GM19193 (cell line): Measurements from ENCODE around the gene ABL1.

ENCODE experiments used
- POLR2A ChIP-seq: IDR thresholded peaks from 4 replicates; pipeline ENCODE4 v1.6.1; 2011; ENCODE audit not compliant: insufficient read depth, insufficient read length; ENCODE audit errors: extremely low read depth

ABL1 gene

DNA sequence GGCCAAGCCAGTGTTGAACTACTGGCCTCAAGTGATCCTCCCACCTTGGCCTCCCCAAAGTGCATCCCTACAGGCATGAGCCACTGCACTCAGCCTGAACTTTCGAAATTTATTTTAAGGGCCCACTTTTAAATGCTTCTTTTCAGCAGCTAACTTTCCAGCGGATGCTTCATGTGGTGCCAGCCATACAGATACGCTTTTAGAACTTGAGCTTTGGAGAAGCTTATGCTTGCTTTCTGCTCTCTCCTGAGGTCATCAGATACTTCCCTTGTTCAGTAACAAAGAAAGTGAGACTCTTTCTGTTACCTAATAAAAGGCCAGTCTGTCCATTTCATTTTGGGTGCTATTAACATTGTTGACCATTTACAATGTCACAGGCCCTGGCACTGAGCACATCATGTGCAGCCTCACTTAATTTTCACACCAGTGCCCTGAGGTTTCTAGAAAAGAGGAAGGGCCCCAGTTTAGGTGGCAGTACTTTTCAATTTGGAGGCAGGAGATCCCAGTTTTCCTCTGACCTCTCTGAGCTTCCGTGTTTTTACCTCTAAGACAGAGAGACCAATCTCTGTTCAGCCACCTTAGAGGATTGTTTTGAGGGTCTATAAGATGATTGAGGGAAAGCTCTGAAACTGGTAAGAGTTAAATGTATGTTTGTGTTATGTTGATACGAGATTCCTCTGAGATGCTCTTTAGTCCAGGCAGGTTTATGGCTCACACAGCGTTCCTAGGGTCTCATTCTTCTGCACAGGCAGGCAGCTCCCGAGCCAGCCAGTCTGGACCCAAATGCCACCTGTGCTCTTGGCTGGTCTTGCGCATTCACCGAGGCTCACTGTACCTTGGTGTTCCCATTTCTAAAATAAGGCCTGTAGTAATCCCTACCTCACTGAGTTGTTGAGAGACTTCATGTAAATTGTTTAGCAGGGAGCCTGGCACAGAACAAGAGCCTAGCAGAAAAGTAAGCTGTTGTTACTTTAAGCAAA is 4.4 kb downstream of the ABL1 start:
- no peak for TF ChIP-seq POLR2A

DNA sequence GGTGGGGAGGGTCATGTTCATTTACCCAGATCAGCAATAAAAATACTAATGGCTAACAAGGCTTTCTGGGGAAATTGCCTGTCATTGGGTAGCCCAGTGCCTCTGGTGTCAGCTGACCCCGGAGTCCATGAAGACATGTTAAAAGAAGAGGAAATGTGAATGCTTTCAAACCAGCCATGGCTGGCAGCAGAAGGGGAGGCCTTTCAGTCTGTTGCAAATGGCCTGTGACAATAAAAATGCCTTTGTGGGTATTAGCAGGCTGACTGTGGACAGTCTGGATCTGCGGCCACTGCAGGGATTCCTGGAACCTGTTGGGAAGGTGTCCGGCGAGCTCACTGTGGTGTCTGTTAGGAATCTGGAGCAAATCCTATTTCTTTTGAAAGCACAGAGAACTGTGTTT is 7.5 kb downstream of the ABL1 start:
- TF ChIP-seq POLR2A = no peak

DNA sequence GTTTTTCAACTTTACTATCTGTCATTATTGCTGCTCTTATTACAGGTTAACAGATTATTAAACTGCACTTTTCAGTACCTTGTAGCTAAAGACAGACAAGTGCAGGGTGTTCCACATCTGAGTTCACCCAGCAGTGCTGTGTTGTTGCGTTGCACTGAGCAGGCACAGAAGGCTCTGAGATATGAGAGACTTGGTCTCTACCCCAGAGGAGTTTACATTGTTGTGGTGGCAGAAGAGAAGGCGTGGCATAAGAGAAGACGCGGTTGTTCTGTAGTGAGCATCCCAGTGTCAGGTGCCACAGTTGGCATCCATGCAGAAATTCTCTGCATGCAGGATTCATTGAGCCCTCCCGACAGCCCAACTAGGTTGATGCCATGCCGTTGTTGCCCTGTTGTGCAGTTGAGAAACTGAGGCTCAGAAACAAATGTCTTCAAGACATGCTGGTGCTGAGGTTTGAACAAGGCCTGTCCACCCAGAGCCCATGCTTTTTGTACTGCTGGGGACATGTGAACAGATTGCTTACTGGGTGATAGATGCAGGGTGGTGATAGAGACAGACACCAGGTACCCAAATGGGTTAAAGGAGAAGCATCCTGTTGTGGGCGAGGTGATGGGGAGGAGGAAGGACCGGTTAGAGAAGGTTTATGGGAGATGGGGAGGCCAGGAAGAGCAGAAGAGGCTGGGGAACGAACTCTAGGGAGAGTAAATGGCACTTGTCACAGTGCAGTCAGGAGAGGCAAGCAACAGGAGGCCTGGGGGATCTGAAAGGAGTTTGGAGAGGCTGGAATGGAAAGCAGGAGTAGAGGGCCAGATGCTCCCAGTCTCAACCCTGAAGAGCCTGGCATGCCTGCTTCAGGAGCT is 8.2 kb downstream of the ABL1 start:
- no peak for TF ChIP-seq POLR2A

DNA sequence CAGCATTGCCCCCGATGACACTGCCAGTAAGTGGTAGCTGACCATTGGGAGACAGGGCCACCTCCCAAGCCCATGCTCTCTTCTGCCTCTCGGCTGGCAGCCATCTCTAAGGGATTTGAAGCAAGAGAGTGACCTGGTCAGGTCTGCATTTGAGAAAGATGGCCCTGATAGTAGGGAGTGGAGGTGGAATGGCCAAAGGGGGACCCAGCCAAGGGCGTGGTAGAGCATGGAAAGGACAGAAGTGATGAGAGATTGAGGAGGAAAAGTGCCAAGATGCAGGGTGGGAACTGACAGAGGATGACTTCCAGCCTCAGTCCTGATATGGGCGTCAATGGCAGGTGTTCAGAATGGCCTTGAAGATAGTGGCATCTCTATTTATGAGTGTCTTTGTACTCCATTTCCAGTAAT is 9.0 kb downstream of the ABL1 start:
- no peak for TF ChIP-seq POLR2A

DNA sequence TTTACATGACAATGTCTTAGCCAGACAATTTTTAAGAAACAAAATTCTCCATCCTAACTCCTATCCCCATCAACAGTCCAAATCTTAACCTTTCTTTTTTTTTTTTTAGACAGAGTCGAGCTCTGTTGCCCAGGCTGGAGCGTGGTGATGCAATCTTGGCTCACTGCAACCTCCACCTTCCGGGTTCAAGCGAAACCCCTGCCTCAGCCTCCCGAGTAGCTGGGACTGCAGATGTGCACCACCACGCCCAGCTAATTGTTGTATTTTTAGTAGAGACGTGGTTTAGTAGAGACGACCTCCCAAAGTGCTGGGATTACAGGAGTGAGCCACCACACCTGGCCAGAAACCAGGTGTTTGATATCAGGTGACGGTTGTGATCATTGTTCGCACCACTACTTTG is 10.2 kb downstream of the ABL1 start:
- TF ChIP-seq POLR2A = no peak

DNA sequence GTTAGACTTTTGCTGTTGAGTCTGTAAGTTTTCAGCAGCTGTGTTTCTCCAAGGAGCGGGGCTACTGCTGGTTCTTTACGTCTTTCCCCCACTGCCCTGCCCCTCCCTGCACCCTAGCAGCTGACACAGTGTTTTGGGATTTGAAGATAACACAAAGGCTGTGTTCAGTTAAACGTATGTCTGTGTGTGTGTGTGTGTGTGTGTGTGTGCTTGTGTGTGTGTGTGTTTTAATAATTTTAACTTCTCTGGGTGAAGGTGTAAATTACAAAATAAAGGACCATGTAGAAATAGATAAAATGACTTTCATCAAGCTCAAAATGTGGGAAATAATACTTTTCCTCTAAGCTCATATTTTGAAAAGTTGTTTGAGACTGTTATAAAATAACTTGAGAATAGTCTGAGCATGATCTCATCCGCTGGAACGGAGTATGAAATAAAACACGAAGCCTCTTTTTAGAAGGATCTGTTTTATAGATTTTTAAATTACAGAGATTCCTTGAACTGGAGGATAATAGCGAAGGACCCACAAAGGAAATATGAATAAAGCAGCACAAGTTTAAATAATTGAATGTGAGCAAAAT is 10.9 kb downstream of the ABL1 start:
- TF ChIP-seq POLR2A = no peak

DNA sequence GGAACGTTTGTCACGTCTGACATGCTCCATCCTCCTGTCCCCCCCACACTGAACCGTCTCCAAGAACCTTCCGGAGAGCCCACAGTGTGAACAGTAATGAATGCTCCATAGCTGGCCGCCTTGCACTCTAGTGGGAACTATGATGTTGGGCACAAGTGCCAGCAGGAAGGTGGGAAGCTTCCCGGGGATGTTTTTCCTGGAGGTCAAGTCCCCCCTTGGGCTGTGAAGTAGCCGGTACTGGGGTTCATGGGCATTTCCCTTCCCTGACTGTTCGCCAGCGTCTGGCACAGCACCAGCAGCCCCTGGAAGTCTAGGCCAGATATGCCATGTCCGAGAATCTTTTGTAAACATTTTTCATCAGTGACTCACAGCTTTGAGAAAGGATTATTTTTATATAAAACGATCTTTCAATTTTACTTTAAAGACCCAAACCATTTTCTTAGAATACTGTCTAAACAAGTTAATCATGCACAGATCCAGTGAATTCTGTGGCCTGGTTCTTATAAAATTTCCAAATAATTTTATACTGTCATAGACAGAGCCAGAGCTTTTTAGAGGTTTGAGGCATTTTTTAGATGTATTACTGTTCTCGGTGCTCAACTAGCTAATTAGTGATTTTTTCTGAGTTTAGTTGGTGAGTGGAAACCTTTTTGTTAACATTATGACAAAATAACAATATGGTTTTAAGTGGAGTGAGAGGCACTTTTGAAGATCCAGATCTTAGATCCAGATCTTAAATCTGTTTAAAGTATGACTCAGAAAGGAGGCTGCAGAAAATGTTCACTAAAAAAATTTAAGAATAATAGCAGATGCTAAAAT is 11.6 kb downstream of the ABL1 start:
- no peak for TF ChIP-seq POLR2A

DNA sequence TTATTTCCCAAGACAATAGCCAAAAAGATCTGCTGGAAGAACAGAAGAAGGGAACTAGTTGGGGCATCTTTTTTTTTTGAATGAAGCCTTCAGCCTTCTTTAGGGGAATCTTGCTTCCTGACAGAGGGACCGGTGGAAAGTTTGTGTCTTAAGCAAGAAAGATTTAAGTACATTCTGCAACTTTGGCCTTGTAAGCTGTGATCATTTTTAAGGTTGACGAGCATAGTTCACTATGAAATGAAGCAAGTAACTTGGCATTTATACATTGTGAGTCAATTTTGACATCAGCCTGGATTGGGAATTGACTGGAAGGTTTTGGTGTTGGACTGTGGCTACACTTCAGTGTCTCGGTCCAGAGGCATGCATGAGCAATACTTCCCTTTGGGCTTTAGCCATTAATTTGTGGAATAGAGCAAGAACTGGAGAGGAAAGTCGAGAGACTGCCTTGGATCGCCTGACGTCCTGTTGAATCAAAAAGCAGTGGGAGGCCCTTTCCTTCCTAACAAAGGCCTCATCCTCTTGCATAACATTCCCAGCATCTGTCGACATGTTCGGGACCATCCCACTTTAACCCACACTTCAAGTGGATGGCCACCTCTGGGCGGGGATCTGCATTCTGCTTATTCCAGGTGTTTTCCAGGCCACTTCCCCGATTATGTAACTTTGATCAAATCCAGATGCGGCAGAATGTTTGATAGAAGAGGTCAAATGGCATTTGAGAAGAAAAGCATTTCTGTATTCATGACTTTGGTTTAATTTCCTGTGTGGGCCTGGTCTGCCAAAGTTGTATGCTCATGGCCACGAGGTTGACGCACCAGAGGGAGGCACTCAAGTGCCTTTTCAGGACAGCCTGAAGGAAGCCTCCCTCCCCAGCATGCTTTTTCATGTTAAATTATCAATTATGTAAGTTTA is 12.5 kb downstream of the ABL1 start:
- TF ChIP-seq POLR2A = no peak

DNA sequence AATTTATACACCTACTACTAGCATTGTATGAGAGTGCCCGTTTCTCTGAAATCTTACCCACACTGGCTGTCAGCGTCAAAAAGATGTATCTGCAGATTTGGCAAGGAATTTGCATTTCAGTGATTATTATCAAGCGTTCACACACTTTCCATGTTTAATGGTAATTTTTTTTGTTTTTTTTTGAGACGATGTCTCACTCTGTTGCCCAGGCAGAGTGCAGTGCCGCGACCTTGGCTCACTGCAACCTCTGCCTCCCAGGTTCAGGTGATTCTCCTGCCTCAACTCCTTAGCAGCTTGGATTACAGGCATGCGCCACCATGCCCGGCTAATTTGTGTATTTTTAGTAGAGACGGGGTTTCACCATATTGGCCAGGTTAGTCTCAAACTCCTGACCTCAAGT is 14.3 kb downstream of the ABL1 start:
- TF ChIP-seq POLR2A = no peak

DNA sequence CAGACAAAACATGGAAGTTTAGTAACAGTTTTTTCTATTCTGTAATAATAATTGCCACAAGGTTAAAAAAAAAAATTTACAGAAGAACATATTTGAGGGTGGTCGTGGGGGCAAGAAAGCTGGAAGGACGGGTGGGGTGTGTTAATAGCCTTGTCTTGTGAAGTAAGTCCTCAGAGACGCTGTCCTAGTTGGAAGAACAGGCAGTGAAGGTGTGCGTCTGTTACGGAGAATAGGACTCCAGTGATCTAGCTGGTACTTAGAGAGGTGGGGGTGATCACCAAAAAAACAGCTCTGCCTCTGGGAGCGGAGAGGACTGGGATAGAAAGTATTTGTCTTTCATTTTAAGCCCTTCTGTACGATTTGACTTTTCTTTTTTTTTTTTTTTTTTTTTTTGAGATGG is 17.7 kb downstream of the ABL1 start:
- TF ChIP-seq POLR2A = no peak

DNA sequence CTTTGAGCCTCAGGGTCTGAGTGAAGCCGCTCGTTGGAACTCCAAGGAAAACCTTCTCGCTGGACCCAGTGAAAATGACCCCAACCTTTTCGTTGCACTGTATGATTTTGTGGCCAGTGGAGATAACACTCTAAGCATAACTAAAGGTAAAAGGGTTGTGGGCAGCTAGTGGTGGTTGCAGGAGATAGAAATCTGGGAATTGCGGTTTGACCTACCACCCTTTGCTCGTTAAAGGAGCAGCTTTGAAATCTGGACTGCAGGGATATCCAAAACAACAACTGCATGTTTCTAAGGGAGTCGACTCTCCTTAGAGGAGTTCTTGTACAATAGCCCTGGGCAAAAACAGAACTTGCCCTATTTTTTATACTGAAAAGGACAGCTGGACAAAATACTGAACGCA is 19.0 kb downstream of the ABL1 start:
- TF ChIP-seq POLR2A = no peak

DNA sequence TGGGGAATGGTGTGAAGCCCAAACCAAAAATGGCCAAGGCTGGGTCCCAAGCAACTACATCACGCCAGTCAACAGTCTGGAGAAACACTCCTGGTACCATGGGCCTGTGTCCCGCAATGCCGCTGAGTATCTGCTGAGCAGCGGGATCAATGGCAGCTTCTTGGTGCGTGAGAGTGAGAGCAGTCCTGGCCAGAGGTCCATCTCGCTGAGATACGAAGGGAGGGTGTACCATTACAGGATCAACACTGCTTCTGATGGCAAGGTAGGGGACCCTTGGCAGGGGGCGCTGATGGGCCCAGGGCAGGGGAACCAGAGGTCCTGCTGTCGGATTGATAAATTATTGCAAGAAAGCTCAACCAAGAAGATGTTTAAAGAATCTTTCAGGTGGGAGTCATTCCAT is 19.8 kb downstream of the ABL1 start:
- no peak for TF ChIP-seq POLR2A

DNA sequence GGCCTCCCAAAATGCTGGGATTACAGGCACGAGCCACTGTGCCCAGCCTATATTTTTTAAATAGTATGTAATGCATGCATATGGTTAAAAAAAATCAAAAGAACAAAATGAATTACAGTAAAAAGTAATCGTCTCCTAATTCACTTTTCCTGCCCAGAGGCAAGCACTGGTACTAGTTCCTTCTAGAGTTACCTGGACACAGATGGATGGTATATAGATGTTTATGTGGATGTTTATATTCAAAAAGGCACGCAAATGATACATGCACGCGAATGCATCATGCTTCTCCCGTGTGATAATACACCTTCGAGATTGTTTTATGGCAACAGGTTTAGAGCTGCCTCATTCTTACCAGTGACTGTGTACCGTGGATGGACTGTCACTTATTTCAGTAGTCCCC is 21.4 kb downstream of the ABL1 start:
- TF ChIP-seq POLR2A = no peak

DNA sequence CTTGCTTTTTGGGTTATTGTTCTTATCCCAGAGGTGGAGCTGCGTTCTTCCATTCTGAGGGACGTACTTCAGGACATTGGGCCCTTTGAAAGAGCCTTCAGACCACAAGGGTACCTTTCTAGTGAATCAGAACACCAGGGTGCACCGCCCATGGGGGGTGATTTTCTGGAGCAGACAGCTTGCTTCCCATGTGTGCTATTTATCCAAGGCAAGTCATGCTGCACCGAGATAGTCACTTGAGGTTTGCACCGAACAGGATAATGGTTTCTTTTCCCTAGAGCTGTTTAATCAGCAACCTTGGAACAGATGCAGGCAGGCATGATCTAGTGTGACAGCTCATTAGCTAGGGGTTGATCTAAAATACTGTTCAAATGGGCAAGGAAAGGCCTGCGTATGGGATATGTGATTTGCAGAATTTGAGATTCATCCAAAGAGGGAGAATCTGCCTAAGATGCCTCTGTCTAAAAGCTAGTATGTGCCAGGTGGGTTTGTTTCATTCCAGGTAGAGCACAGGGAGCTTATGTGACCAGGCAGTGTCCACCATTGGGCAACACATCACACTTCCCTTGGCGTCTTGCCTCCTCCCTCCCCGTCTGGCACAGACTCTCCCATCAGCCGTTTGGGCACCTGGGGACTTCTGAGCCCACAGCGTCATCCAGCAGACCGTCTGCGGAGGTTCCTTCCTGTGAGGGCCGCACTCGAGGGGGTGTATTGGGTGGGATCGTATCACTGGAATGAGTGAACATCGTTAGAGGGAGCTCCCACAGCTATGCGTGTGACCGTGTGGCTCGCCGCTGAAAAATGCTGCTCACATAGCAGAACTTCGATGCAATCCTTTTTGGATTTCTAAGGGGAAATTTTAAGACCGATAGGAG is 23.0 kb downstream of the ABL1 start:
- no peak for TF ChIP-seq POLR2A
